ENCODE measurements around the gene CARD14. TPM values are rescaled to one million over a fixed set of nuclear protein-coding genes. Genes with fewer than 3 reads are reported as not detected.

Gene CARD14
- total RNA-seq, 2 experiments from 2014 or later = not detected

GRCh38 chr17:80190716-80191115, 20.9 kb downstream of the CARD14 start:
- Mint-ChIP-seq H3K36me3 (ENCODE audit: low read depth) (no peaks in the 10 kb centered on the region), H3K4me1 (ENCODE audit: low read depth) (no peaks in the 10 kb centered on the region), H3K4me3 (no peak overlapping the region), H3K27ac (no peak overlapping the region), H3K9me3 (no peaks in the 10 kb centered on the region), H3K27me3 (peaks cover 4% of the 10 kb centered on the region)
- Histone ChIP-seq H3K27ac (ENCODE audit: low read depth in 1 of 2, low read length in 2 of 2) (no peak overlapping the region), H3K4me1 (ENCODE audit: insufficient read depth, low read length) (peaks cover under 1% of the 10 kb centered on the region), H3K36me3 (ENCODE audit: insufficient read depth, low read length) (no peaks in the 10 kb centered on the region), H3K27me3 (ENCODE audit: control insufficient read depth in 1 of 2, insufficient read depth in 2 of 2, low read length in 2 of 2) (no peaks in the 10 kb centered on the region), H3K9me3 (ENCODE audit: control insufficient read depth in 1 of 2, insufficient read depth in 1 of 2, low read length in 2 of 2) (peaks cover 0 to under 1% of the 10 kb centered on the region in 2 experiments), H3K4me3 (ENCODE audit: low read length) (no peak overlapping the region)
- no peak for TF ChIP-seq CTCF (IDR thresholded peaks at IDR 0.05)
- ChIA-PET CTCF (no interaction called here), POLR2A (no interaction called here)
- DNase-seq (no peak), ATAC-seq (ENCODE audit: poor library complexity) (no peak)
- intact Hi-C loops (cut with DNase I, micrococcal nuclease) = loop anchor here in 1 of 2 experiments (5.0 kb wide), 1 partner anchor 177 kb away; no protein-coding TSS in a partner anchor

GRCh38 chr17:80191192-80191591, 21.4 kb downstream of the CARD14 start:
- Histone ChIP-seq H3K4me1 (ENCODE audit: insufficient read depth, low read length) (peaks cover 4% of the 10 kb centered on the region), H3K4me3 (ENCODE audit: low read length) (no peak overlapping the region), H3K27ac (ENCODE audit: low read depth in 1 of 2, low read length in 2 of 2) (no peak overlapping the region), H3K36me3 (ENCODE audit: insufficient read depth, low read length) (no peaks in the 10 kb centered on the region), H3K27me3 (ENCODE audit: control insufficient read depth in 1 of 2, insufficient read depth in 2 of 2, low read length in 2 of 2) (no peaks in the 10 kb centered on the region), H3K9me3 (ENCODE audit: control insufficient read depth in 1 of 2, insufficient read depth in 1 of 2, low read length in 2 of 2) (peaks cover 0 to 4% of the 10 kb centered on the region in 2 experiments)
- intact Hi-C loops (cut with DNase I, micrococcal nuclease) = loop anchor here in 1 of 2 experiments (5.0 kb wide), 1 partner anchor 176 kb away; no protein-coding TSS in a partner anchor
- H3K27me3 Mint-ChIP-seq = peaks cover 7% of the 10 kb centered on the region
- DNase-seq (no peak), ATAC-seq (ENCODE audit: poor library complexity) (no peak)
- no peaks in the 10 kb centered on the region for H3K9me3 Mint-ChIP-seq
- H3K27ac Mint-ChIP-seq = no peak overlapping the region
- no peak overlapping the region for H3K4me3 Mint-ChIP-seq
- no peaks in the 10 kb centered on the region for H3K36me3 Mint-ChIP-seq (ENCODE audit: low read depth)
- no peak for TF ChIP-seq CTCF (IDR thresholded peaks at IDR 0.05)
- no peaks in the 10 kb centered on the region for H3K4me1 Mint-ChIP-seq (ENCODE audit: low read depth)
- CTCF ChIA-PET = no interaction called here
- POLR2A ChIA-PET = no interaction called here

GRCh38 chr17:80191865-80192661, 22.2 kb downstream of the CARD14 start:
- intact Hi-C loops (cut with DNase I, micrococcal nuclease) = loop anchor here in 1 of 2 experiments (5.0 kb wide), 1 partner anchor 175 kb away; no protein-coding TSS in a partner anchor
- Mint-ChIP-seq H3K4me3 (no peak overlapping the region), H3K27me3 (peaks cover 8% of the 10 kb centered on the region), H3K27ac (no peak overlapping the region), H3K4me1 (ENCODE audit: low read depth) (no peaks in the 10 kb centered on the region), H3K9me3 (no peaks in the 10 kb centered on the region), H3K36me3 (ENCODE audit: low read depth) (no peaks in the 10 kb centered on the region)
- no peak for TF ChIP-seq CTCF (IDR thresholded peaks at IDR 0.05)
- Histone ChIP-seq H3K9me3 (ENCODE audit: control insufficient read depth in 1 of 2, insufficient read depth in 1 of 2, low read length in 2 of 2) (peaks cover 0 to 4% of the 10 kb centered on the region in 2 experiments), H3K27me3 (ENCODE audit: control insufficient read depth in 1 of 2, insufficient read depth in 2 of 2, low read length in 2 of 2) (no peaks in the 10 kb centered on the region), H3K36me3 (ENCODE audit: insufficient read depth, low read length) (no peaks in the 10 kb centered on the region), H3K27ac (ENCODE audit: low read depth in 1 of 2, low read length in 2 of 2) (no peak overlapping the region), H3K4me3 (ENCODE audit: low read length) (no peak overlapping the region), H3K4me1 (ENCODE audit: insufficient read depth, low read length) (peaks cover 4% of the 10 kb centered on the region)
- ATAC-seq (ENCODE audit: poor library complexity) = no peak
- CTCF ChIA-PET = no interaction called here
- no peak for DNase-seq
- POLR2A ChIA-PET = no interaction called here
